ENCODE data around the gene SIGLEC1.

SIGLEC1 gene

DNA sequence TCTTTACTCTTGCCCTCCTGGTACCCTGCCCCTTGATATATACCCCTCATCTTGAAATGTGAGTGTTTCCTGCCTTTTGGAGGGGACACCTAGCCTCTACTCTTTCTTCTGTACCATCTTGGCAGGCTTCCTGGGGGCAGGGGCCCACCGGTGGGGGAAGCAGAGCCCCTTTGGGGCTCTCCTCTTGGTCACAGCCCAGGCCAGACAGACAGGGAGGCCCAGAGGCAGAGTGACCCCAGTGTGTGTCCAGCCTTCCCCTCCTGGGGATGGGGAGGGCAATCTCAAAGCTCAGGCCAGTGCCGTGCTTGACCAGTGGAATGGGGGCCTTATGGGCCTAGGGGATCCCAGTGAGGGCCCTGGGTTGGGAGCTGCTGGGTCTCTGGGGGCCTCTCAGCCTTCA, 34.2 kb downstream of the SIGLEC1 start:
- DNase-seq = no peak

DNA sequence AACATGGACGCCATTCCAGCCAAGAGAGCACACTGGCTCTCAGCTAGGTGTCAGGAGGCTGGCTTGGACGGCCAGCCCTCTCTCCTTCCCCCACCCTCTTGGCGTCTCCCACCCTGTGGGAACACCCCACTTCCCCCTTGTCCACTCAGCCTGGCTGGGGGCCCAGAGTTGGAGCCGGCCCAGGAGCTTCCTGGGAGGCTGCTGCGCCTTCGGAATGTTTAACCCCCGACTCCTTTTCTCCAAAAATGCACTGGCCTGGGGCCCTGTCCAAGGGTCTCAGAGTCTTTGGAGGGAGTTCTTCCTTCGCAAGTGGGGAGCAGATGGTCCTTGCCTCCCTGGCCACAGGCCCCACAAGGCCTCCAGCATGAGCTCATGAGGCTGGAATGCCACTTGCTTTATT, 34.7 kb downstream of the SIGLEC1 start:
- no peak for DNase-seq

DNA sequence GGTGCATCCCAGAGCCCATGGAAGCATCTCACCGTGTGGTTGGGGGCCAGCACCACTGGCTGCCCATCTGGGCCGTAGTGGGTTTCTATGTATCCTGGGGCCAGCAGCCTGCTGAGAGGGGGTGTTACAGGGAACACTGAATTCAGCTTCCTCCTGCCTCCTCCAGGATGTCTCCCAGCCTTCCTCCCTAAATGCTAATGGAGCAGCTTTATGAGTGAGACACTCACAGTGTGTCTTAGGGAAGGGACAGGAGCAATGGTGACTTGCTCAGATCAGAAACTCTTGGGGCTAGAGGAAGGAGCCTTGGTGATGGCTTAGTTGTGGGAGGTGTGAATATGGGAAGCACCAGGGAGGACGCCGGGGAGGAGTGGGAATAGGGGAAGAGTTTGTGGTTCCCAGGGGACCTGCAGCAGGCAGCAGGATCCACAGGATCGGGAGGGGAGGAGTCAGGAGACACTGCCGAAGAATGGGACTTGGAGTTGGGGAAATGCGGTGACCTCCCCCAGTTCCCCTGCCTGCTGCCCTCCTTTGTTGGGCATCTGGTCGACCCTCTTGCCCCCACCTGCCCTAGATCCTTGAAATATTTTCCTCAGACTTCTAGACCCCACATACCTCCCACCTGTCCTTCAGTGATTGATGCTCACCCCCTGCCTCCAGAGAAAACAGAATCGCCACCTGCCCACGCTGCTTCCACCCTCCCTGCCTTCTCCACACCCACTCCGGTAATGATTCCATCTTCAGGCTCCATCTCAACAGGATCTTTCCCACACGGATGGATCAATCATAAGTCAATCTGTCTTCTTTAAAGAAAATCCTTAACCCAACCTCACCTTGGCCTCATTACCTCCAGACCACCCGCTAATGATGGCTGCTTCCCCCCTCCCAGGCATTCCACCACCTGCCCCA, 37.2 kb downstream of the SIGLEC1 start:
- no peak for DNase-seq

DNA sequence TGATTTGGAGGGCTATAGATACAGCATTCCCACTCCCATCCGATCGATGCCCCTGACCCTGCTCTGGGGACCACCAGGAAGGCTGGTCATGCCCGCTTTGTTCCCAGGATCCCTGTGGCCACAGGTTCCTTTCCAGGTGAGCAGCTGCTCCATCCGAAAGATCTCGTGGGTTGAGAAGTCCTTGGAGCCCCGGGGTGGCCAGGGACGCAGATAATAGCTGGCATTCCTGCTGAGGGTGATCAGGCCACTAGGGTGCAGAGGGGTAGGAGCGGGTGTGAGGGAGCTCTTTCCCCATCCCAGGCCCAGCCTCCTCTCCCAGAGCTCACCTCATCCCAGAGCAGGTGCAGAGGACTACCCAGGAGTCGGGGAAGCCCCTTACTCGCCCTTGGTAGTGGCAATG, 38.0 kb downstream of the SIGLEC1 start:
- no peak for DNase-seq

DNA sequence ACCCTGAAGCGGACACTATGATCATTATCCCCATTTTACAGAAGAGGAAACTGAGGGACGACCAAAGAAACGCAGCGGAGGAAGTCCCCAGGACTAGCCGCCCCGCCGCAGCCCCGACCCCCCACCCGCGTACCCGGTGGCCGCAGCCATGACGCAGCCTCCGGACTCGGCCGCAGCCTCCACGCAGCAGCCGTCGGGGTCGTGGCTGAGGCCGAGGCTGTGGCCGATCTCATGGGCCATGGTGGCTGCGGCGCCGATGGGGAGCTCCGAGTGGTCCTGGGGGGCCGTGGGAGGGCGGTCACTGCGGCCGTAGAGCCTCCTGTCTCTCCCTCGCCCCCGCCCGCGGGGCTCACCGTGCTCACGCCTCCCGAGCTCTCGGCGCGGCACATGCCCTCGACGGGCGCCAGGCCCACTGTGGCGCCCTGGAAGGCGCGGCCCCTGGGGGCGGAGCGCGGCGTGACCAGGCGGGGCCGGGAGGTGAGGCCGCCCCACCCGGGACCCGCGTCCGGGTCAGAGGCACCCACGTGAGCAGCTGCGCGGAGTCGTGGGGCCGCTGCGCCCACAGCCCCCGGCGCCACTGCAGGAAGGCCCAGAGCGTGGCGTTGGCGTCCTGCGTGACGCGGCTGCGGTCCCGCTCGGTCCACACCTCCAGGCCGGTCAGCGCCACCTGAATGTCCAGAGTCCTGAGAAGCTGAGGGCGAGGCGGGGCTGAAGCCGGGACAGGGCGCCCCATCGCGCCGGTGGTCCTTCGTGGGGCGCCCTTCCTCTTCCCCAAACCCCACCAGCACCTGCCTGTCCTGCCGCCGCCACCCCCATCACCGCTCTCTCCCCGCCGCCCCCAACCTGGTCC, 39.0 kb downstream of the SIGLEC1 start:
- no peak for DNase-seq

DNA sequence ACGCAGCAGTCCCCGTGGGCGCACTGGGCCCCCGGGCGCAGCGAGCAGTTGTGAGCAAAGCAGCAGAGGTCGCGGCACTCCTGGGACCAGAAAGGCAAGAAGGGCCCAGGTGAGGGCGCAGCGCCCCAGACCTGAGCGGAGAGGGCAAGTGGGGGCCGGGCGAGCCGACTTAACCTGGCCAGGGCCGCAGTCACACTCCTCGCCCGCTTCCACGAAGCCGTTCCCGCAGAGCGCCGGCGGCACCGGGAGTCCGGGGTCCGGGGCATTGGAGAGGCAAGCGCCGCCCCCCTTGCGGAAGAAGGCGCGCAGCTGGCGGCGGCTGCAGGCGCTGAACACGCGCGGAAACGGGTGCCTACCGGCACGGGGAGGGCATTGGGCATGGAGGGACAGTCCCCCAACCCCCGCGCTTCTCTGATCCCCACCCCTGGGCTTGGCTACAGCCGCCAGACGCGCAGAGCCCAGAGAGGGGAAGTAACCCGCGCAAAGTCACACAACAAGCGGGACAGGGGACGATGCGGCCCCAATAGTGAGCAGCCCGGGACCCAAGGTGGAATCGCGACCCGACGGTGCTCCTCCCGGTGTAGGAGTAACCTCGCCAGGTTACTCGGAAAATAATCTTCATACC, 39.7 kb downstream of the SIGLEC1 start:
- no peak for DNase-seq

DNA sequence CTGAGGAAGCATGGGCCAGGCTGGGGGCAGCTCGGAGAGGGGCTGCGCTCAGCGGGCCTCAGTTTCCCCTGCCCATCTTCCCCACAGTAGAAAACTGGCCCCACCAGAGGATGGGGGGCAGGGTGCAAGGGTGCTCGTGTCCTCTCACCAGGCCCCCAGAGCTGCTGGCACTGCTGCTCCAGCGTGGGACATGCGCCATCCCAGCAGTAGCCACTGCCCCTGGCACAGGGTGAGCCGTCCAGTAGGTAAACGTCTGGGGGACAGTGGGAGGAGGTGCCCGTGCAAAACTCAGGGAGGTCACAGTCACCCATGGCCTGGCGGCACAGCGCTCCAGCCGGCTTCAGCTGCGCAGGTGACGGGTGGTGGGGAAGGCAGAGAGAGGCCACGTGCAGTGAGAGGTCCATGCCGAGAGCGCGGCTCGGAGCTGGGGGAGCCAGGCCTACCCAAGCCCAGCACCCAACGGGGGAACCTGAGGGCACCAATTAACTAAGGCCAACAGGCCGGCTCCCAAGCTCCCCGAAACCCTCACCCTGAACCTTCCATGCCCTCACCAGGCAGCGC, 40.3 kb downstream of the SIGLEC1 start:
- DNase-seq = no peak

DNA sequence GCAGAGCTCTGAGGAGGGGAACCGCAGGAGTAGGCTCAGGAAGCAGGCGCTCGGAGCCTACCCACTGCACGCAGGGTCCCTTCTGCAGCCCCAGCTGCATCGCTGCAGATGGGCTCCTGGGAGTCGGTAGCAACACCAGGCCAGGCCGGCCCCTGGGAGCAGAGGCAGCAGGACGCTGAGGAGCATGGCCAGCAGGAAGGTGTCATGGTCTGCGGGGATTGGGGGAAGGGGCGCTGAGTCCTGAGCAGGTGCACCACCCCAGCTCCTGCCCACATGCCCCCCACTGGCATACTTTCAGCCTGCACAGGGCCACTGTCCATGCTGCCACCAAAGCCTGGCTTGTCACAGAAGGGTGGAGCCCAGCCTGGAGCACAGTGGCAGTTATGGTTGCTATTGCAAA, 41.5 kb downstream of the SIGLEC1 start:
- no peak for DNase-seq

DNA sequence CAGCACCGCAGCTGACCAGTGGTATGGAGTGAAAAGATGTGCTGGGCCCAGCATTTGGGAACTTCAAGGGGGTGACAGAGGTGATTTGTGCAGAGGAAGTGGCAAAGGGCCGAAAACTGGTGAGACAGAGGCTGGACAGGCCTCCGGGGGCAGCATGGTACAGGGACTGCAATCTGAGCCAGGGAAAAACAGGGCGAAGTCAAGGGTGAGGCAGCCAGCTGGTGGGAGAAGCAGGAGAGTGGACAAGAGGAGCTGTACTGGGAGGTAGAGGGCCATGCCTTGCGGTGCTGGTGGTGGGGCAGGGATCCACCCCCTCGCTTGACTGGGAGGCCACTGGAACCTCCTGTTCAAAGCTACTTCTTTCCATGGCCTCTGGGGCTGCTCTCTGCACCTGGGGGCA, 41.9 kb downstream of the SIGLEC1 start:
- DNase-seq = no peak

DNA sequence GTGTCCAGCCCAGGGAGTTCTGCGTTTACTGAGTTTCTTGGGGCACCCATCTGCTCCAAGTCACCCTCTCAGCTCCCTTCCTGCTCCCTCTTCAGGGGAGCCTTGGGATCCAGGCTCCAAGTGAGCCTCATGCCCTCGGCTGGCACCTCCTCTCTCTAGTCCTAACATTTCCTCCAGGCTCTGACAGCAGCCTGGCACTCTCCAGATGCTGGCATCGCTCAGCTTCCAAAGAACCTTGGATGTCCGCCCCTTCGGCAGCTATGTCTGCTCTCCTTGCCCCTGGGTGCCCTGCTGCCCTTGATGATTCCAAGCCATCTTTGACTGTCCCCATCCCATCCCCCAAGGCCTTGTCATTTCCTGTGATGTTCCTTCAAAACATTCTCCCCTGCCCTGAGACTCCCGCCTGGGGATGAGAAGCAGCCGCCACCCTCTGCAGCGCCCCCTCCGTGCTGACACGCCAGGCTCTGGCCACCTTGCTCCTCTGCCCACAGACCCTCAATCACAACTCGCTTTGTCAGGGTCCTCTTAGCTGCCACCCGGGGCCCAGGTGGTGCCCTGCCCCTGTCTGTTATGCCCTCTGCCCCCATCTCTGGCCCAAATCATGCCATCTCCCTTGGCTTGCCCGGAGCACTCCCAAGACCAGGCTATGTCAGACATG, 42.6 kb downstream of the SIGLEC1 start:
- no peak for DNase-seq

DNA sequence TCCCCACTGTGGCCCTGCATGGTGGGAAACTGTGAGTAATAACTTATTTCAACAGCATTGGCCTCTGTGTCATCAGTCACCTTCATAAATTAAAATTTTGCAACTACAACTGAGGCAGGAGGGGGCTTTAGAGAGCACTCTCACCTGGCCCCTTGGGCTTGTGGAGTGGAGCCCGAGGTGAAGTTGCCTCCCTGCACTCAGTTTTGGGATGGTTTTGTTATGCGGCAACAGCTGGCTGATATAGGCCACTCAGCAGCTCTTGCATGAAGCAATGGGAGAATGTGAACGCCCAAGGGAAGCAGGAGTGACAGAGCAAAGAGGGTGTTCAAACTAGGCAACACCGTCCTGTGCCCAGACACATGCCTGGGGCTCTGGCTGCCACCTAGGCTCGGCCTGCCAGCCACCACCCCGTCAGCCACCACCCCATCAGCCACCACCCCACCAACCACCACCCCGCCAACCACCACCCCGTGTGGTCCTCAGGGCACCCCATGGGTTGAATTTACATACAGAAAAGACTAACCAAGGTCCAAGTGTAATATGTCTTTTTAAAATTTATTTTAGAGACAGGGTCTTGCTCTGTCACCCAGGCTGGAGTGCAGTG, 44.9 kb downstream of the SIGLEC1 start:
- no peak for DNase-seq

DNA sequence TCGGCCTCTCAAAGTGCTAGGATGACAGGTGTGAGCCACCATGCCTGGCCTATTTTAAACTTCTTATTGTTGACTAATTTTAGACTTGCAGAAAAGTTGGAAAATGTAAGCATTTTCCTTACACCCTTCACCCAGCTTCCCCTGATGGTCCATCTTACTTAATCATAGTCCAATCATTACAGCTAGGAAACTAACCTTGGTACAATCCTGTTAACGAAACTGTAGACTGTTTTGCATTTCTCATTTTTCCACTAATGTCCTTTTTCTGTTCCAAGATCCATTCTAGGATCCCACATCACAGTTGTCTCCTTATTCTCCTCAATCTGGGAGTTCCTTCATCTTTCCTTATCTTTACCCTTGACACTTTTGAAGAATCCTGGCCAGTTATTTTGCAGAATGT, 48.5 kb downstream of the SIGLEC1 start:
- DNase-seq = no peak

DNA sequence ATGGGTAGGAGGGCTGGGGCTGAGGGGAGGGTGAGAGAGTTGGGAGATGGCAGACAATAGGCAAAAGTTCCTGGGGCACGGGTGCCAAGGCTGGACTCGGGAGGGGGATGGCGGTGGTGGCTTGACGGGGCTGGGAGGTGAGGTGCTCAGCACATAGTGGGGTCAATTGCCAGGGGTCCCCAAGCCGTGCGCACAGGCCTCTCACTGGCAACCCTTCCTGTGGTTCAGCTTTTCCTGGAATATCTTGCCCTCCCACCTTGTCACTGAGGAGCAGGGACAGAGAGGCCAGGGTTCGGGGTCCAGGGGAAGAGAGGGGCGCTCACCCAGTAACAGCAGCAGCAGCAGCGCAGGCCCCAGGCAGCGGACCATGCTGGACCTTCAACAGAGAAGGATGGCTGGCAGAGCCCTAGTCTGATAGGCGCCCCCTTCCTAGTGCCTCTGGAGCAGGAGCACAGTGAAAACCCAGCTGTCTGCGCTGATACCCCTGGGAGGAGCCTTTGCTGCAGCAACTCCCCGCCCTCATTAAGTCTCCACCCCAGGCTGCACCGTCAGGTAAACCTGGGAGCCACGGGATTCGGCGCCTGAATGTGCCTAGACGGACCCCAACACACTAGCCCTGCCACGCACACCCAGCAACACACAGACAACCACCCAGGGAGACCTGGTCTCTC, 49.2 kb downstream of the SIGLEC1 start, which contains the start of gene GFRA4:
Gene GFRA4 (minus strand): TSS at position 369 of the 671 bp plus-strand sequence. CDS start 0 bp downstream, at position 369.
- DNase-seq = no peak
